ENCODE results near the gene KLHL21.

KLHL21 gene

GRCh38 chr1:6634371-6635052 is 31.8 kb upstream of the KLHL21 start:
- FAIRE-seq (no peak), DNase-seq (ENCODE audit: insufficient read length) (peak; percentile 46)
- TF ChIP-seq POLR2AphosphoS5 (IDR thresholded peaks at IDR 0.05; ENCODE audit: low read depth, low read length): peak; percentile 18; the same call in 1 of the 2 replicates
- TF ChIP-seq POLR2A (IDR thresholded peaks at IDR 0.05; ENCODE audit: low read depth, low read length): no peak
- TF ChIP-seq TAF1 (IDR thresholded peaks at IDR 0.05; ENCODE audit: borderline replicate concordance, low read depth, low read length): no peak

- no peak for FAIRE-seq
- TF ChIP-seq POLR2A (IDR thresholded peaks at IDR 0.05; ENCODE audit: low read depth, low read length) (no peak), TAF1 (IDR thresholded peaks at IDR 0.05; ENCODE audit: borderline replicate concordance, low read depth, low read length) (no peak), POLR2AphosphoS5 (IDR thresholded peaks at IDR 0.05; ENCODE audit: low read depth, low read length) (no peak)
These were observed 30.2 kb upstream of the KLHL21 start for GRCh38 chr1:6632588-6633514.

GRCh38 chr1:6631058-6631457 is 28.4 kb upstream of the KLHL21 start:
- DNase-seq (ENCODE audit: insufficient read length) (no peak), FAIRE-seq (no peak)
- TF ChIP-seq TAF1 (IDR thresholded peaks at IDR 0.05; ENCODE audit: borderline replicate concordance, low read depth, low read length): no peak
- no peak for TF ChIP-seq POLR2AphosphoS5 (IDR thresholded peaks at IDR 0.05; ENCODE audit: low read depth, low read length)
- no peak for TF ChIP-seq POLR2A (IDR thresholded peaks at IDR 0.05; ENCODE audit: low read depth, low read length)

More at GRCh38 chr1:6632588-6633514, 30.2 kb upstream of the KLHL21 start:
- DNase-seq (ENCODE audit: insufficient read length): no peak

- FAIRE-seq: no peak
- TF ChIP-seq TAF1 (IDR thresholded peaks at IDR 0.05; ENCODE audit: borderline replicate concordance, low read depth, low read length) (no peak), POLR2AphosphoS5 (IDR thresholded peaks at IDR 0.05; ENCODE audit: low read depth, low read length) (no peak), POLR2A (IDR thresholded peaks at IDR 0.05; ENCODE audit: low read depth, low read length) (no peak)
- no peak for DNase-seq (ENCODE audit: insufficient read length)
These were observed 27.4 kb upstream of the KLHL21 start for GRCh38 chr1:6630027-6630426.

GRCh38 chr1:6628971-6629479 is 26.4 kb upstream of the KLHL21 start:
- DNase-seq (ENCODE audit: insufficient read length): no peak
- no peak for TF ChIP-seq POLR2AphosphoS5 (IDR thresholded peaks at IDR 0.05; ENCODE audit: low read depth, low read length)
- no peak for TF ChIP-seq POLR2A (IDR thresholded peaks at IDR 0.05; ENCODE audit: low read depth, low read length)
- no peak for TF ChIP-seq TAF1 (IDR thresholded peaks at IDR 0.05; ENCODE audit: borderline replicate concordance, low read depth, low read length)
- no peak for FAIRE-seq

GRCh38 chr1:6627841-6628545 is 25.3 kb upstream of the KLHL21 start:
- DNase-seq (ENCODE audit: insufficient read length): no peak
- TF ChIP-seq POLR2AphosphoS5 (IDR thresholded peaks at IDR 0.05; ENCODE audit: low read depth, low read length): no peak
- FAIRE-seq: no peak

- DNase-seq (ENCODE audit: insufficient read length) (no peak), FAIRE-seq (no peak)
- no peak for TF ChIP-seq POLR2AphosphoS5 (IDR thresholded peaks at IDR 0.05; ENCODE audit: low read depth, low read length)
- TF ChIP-seq TAF1 (IDR thresholded peaks at IDR 0.05; ENCODE audit: borderline replicate concordance, low read depth, low read length): no peak
- no peak for TF ChIP-seq POLR2A (IDR thresholded peaks at IDR 0.05; ENCODE audit: low read depth, low read length)
These were observed 24.4 kb upstream of the KLHL21 start for GRCh38 chr1:6627031-6627430.

- FAIRE-seq (peak; percentile 81), DNase-seq (ENCODE audit: insufficient read length) (no peak)
These were observed 23.0 kb upstream of the KLHL21 start for GRCh38 chr1:6625584-6626149.

GRCh38 chr1:6624710-6625583 is 22.3 kb upstream of the KLHL21 start, which contains the start of gene THAP3:
Gene THAP3 (plus strand): TSS chr1:6624868. CDS start chr1:6625219, 351 bp downstream.
- FAIRE-seq (peak; percentile 98), DNase-seq (ENCODE audit: insufficient read length) (peak; percentile 96)

More at GRCh38 chr1:6625584-6626149, 23.0 kb upstream of the KLHL21 start:
- TF ChIP-seq POLR2A (IDR thresholded peaks at IDR 0.05; ENCODE audit: low read depth, low read length): no peak
- TF ChIP-seq TAF1 (IDR thresholded peaks at IDR 0.05; ENCODE audit: borderline replicate concordance, low read depth, low read length): no peak
- no peak for TF ChIP-seq POLR2AphosphoS5 (IDR thresholded peaks at IDR 0.05; ENCODE audit: low read depth, low read length)

More at GRCh38 chr1:6624710-6625583, 22.3 kb upstream of the KLHL21 start, which contains the start of gene THAP3:
- TF ChIP-seq POLR2A (IDR thresholded peaks at IDR 0.05; ENCODE audit: low read depth, low read length) (peak; percentile 56; the same call in 1 of the 2 replicates), POLR2AphosphoS5 (IDR thresholded peaks at IDR 0.05; ENCODE audit: low read depth, low read length) (no peak; the same call in 1 of the 2 replicates)
